ENCODE data around the gene PI4K2B.

- TF ChIP-seq CTCF (IDR thresholded peaks at IDR 0.05; ENCODE audit: insufficient read depth, low read length) (no peak), GABPA (IDR thresholded peaks at IDR 0.05; ENCODE audit: low read depth) (no peak), POLR2AphosphoS5 (IDR thresholded peaks at IDR 0.05; ENCODE audit: low read depth) (no peak)
- TF ChIP-seq, protein P1, sequence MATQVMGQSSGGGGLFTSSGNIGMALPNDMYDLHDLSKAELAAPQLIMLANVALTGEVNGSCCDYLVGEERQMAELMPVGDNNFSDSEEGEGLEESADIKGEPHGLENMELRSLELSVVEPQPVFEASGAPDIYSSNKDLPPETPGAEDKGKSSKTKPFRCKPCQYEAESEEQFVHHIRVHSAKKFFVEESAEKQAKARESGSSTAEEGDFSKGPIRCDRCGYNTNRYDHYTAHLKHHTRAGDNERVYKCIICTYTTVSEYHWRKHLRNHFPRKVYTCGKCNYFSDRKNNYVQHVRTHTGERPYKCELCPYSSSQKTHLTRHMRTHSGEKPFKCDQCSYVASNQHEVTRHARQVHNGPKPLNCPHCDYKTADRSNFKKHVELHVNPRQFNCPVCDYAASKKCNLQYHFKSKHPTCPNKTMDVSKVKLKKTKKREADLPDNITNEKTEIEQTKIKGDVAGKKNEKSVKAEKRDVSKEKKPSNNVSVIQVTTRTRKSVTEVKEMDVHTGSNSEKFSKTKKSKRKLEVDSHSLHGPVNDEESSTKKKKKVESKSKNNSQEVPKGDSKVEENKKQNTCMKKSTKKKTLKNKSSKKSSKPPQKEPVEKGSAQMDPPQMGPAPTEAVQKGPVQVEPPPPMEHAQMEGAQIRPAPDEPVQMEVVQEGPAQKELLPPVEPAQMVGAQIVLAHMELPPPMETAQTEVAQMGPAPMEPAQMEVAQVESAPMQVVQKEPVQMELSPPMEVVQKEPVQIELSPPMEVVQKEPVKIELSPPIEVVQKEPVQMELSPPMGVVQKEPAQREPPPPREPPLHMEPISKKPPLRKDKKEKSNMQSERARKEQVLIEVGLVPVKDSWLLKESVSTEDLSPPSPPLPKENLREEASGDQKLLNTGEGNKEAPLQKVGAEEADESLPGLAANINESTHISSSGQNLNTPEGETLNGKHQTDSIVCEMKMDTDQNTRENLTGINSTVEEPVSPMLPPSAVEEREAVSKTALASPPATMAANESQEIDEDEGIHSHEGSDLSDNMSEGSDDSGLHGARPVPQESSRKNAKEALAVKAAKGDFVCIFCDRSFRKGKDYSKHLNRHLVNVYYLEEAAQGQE (IDR thresholded peaks at IDR 0.05; ENCODE audit: insufficient replicate concordance, low read depth) = no peak
These were observed 86.9 kb downstream of the PI4K2B start for GRCh38 chr4:25320773-25321172.

Measured in HL-60 (cell line).